AG09309 (cell line): ENCODE data around the gene CABCOCO1.
"Not testable (repeated sequence)": the region's sequence is repeated elsewhere in the genome, so short reads cannot be mapped to it uniquely, and the experiment has no call there.

Source experiments
- DNase-seq: peaks from one replicate; pipeline ENCODE4 v3.0.0-alpha.2; 2010; ENCODE audit warnings: low read depth
- H3K4me3 ChIP-seq: 2 replicates; pipeline ENCODE4 v1.5.1; 2011; ENCODE audit warnings: mild to moderate bottlenecking, low read depth, low read length, moderate library complexity; ENCODE audit not compliant: control insufficient read depth
- TF ChIP-seq, protein P1 (sequence below): IDR thresholded peaks from 2 replicates; pipeline ENCODE4 v1.5.1; 2011; ENCODE audit warnings: mild to moderate bottlenecking, low read depth, low read length, inconsistent platforms; ENCODE audit not compliant: insufficient read depth, control insufficient read depth; ENCODE audit errors: missing control alignments

CABCOCO1 gene

DNA sequence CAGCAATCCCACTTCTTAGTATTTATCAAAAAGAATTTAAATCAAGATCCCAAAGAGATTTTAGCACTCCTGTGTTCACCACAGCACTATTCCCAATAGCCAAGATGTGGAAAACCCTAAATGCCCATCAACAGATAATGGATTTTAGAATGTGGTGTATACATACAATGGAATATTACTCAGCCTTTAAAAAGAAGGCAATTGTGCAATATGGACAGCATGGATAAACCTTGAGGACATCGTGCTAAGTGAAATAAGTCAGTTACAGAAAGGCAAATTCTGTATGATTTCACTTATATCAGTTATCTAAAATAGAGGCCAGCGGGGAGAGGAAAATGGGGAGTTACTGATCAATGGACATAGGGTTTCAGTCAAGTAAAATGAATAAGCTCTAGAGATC is 66.9 kb downstream of the CABCOCO1 start:
- TF ChIP-seq, protein P1, sequence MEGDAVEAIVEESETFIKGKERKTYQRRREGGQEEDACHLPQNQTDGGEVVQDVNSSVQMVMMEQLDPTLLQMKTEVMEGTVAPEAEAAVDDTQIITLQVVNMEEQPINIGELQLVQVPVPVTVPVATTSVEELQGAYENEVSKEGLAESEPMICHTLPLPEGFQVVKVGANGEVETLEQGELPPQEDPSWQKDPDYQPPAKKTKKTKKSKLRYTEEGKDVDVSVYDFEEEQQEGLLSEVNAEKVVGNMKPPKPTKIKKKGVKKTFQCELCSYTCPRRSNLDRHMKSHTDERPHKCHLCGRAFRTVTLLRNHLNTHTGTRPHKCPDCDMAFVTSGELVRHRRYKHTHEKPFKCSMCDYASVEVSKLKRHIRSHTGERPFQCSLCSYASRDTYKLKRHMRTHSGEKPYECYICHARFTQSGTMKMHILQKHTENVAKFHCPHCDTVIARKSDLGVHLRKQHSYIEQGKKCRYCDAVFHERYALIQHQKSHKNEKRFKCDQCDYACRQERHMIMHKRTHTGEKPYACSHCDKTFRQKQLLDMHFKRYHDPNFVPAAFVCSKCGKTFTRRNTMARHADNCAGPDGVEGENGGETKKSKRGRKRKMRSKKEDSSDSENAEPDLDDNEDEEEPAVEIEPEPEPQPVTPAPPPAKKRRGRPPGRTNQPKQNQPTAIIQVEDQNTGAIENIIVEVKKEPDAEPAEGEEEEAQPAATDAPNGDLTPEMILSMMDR = no peak
- DNase-seq = no peak
- no peak overlapping the region for H3K4me3 ChIP-seq

DNA sequence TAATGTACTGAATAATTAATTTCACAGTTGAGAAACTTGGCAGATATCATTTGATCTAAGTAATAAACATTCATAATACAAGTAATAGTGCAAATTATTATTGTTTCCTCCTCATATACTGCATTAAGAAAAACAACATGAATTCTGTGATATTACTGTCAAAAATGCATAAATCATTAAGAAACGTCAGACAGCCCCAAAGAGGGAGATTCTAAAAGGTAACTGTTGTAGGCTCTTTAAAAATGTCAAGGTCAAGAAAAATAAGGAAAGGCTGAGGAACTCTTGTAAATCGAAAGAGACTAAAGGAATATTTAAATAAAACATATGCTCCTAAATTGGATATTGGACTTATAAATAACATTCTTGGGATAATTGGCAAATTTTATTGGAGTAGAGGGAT is 67.9 kb downstream of the CABCOCO1 start:
- TF ChIP-seq, protein P1 = no peak
- DNase-seq = no peak
- H3K4me3 ChIP-seq = no peak overlapping the region

DNA sequence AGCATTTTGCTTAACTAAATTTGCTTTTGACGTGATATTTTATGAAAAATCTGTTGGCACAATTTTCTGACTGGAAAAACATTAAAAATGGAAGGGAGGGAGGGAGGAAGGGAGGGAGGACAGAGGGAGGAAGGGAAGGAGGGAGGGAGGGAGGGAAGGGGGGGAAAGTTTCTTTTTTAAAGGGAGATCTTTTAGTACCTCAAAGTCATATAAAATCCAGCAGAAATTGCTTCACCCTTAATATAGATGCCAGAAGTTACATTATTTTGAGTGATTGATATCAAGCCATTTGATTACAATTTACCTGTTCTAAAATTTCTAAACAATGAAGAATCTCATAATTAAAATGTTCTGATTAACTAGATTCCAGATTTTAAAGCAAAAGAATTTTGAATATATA is 68.9 kb downstream of the CABCOCO1 start:
- TF ChIP-seq, protein P1 = no peak
- no peak for DNase-seq
- no peak overlapping the region for H3K4me3 ChIP-seq

DNA sequence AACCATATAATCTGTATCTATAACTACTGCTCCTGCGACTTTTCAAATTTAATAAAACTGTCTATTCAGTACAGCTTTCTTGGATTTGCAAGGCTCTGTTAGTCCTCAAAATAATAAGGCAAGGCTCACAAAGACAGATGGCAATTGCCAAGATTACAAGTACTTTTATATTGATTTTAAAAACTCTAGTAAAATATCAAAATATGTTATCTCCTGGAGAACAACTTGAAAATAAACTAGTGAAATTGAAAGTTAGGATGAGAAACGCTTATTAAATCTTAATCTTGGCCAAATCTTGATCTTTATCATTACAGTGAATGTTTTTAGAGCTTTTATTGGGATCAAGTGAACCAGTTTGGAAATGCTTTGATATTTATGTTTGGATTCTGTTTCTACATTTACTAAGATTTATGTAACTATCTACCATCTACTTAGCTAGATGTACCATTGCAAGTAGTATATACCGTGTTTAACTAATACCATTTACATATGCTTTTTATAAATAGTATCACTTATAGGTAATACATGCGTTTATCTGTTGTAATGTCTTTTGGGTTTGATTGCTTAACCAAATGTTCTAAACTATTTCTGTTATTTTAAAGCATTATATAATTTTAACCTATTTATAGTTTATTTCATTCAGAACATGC is 70.0 kb downstream of the CABCOCO1 start:
- H3K4me3 ChIP-seq = no peak overlapping the region
- TF ChIP-seq, protein P1 = no peak
- no peak for DNase-seq

DNA sequence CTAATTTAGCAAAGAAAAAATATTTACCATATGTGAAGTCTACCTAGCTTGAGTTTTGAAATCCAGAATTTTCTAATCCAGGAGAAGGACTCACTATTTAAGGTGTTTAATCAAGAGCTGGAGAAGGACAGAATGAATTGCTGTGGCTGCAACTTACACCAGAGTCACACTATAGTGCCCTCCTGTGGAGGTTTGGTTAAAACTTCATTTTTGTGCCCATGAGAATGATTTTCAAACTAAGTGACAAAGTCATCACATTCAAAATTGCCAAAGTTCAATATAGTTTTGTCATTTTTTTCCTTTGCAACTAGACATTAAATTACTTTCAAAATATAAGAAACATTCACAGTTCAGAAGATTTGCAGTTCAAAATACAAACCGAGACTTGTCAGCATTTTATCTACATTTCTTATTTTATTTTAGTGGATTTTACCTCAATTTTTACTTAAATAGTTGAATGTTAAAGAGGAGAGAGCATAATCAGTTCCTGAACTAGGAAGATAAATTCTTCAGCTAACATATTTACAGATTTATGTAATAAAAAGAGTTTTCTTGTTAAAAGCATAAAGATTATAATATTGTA is 70.7 kb downstream of the CABCOCO1 start:
- TF ChIP-seq, protein P1 = peak; percentile 67
- no peak overlapping the region for H3K4me3 ChIP-seq
- DNase-seq = no peak

DNA sequence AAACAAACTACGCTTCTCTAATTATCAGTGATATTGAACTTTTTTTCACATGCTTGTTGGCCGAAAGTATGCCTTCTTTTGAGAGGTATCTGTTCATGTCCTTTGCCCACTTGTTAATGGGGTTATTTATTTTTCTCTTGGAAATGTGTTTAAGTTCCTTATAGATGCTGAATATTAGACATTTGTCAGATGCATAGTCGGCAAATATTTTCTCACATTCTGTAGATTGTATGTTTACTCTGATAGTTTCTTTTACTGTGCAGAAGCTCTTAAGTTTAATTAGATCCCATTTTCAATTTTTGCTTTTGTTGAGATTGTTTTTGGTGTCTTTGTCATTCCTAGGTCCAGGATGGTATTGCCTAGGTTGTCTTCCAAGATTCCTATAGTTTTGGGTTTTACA is 73.2 kb downstream of the CABCOCO1 start:
- TF ChIP-seq, protein P1 = no peak
- no peak overlapping the region for H3K4me3 ChIP-seq
- no peak for DNase-seq

DNA sequence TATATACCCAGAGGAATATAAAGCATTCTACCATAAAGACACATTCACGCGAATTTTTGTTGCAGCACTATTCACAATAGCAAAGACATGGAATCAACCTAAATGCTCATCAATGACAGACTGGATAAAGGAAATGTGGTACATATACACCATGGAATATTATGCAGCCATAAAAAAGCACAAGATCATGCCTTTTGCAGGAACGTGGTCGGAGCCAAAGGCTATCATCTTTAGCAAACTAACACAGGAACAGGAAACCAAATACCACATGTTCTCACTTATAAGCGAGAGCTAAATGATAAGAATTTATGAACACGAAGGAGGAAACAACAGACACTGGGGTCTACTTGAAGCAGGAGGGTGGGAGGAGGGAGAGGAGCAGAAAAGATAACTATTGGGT is 74.7 kb downstream of the CABCOCO1 start:
- DNase-seq, H3K4me3 ChIP-seq: not testable (repeated sequence)
